Stimulated activated CD4-positive, alpha-beta T cell treated with anti-CD3 and anti-CD28 coated beads, TNF-alpha, amount 100 ng/mL, for 24 hours (primary cell): ENCODE measurements around the gene TSR1.
A peak's percentile ranks its signal among the peaks of the same experiment; 100 is the strongest.
"Not testable (repeated sequence)": the region's sequence is repeated elsewhere in the genome, so short reads cannot be mapped to it uniquely, and the experiment has no call there.

Source experiments
- DNase-seq, 3 experiments: peaks; one replicate each; pipeline ENCODE4 v3.0.0-alpha.2; 2020; ENCODE audit warnings: low read depth in 3 of 3

Gene TSR1

DNA sequence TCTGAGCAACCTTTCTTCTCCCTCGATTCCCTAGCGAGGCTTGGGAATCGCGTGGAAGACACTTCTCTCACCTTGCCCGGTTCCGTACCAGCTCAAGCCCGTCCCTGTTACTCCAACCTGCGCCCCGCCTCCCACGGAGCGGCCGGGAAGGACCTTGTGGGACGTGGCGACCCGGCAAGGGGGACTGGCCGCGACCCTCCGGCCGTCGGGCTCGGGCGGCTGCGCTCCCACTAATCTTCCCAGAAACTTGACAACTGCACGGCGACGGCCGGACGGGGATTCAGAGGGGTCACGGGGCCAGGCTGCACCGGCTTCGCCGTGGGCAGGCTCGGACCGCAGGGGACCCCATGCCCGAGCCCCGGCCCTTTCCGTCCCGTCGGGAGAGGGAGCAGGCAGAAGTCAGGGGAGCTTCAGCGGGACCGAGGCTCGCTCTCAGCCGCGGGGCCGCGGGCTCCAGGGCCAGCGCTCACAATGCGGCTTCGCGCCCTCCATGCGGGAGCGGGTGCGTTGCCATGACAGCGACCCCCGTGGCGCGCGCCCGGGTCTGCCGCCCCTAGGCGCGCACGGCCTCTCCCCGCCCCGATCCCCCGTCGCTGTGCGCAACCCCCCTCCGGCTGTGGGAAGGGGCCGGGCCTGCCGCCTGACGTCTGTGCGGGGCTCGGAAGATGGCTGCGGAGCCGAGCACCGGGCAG is 741 bp upstream of the TSR1 start, which contains the start of gene SGSM2:
SGSM2 (plus strand) TSS at position 650 of the 692 bp plus-strand sequence. CDS start 188 bp downstream, outside the sequence.
- peak in 2 of 3 experiments; percentile 54 to 63 for DNase-seq

- DNase-seq: no peak
These were observed 487 bp downstream of the TSR1 start for GRCh38 chr17:2335726-2336214.

DNA sequence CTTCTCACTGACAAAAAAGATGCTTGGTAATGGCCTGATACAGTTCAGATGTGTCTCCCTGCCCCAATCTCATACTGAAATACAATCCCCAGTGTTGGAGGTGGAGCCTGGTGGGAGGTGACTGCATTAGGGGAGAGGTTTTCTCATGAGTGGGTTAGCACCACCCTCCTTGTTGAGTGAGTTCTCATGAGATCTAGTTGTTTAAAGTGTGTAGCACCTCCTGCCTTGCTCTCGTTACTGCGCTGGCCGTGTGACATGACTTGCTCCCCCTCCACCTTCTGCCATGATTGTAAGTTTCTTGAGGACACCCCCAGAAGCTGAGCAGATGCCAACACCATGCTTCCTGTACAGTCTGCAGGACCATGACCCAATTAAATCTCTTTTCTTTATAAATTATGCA is 5.0 kb downstream of the TSR1 start:
- no peak for DNase-seq

GRCh38 chr17:2323629-2324314 is 12.5 kb downstream of the TSR1 start:
- DNase-seq: no peak

- DNase-seq: no peak
These were observed 14.9 kb downstream of the TSR1 start for GRCh38 chr17:2321399-2321798.

DNA sequence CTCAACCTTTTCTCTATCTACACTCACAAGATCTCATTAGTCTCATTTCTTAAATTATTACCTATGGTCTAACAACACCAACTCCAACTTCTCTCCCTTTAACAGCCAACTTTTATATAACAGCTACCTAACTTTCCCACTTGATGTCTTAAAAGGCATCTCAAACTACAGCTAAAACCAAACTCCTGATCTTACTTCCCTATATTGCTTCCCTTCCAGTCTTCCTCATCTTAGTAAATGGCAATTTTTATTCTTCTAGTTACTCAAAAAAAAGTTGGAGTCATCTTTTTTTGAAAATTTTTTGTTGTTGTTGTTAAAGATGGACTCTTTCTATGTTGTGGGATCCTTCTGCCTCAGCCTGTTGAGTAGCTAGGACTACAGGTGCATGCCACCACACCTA is 17.2 kb downstream of the TSR1 start:
- DNase-seq: no peak

GRCh38 chr17:2317796-2318195 is 18.5 kb downstream of the TSR1 start:
- no peak for DNase-seq

DNA sequence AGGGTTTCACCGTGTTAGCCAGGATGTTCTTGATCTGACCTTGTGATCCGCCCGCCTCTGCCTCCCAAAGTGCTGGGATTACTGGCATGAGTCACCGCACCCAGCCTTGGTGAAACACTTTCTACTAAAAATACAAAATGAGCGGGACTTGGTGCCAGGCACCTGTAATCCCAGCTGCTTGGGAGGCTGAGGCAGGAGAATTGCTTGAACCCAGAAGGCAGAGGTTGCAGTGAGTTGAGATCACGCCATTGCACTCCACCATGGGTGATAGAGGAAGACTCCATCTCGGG is 19.4 kb downstream of the TSR1 start:
- DNase-seq: not testable (repeated sequence)

DNA sequence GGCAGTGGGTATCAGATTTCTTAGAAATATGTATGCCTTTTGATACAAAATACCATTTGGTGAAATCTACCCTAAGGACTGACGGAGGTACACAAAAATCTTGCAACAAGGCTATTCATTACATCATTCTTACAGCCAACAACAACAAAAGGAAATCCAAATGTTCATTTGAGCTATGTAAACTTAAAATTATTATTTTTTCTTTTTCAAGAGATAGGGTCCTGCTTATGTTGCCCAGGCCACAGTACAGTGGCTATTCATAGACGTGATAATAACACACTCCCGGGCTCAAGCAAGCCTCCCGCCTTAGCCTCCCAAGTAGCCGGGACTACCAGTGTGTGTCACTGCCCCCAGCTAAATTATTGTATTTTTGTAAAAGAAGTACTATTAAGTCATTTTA is 23.5 kb downstream of the TSR1 start:
- DNase-seq: no peak

- no peak for DNase-seq
These were observed 26.7 kb downstream of the TSR1 start for GRCh38 chr17:2309338-2310154.

- no peak for DNase-seq
These were observed 31.3 kb downstream of the TSR1 start for GRCh38 chr17:2304931-2305330.

DNA sequence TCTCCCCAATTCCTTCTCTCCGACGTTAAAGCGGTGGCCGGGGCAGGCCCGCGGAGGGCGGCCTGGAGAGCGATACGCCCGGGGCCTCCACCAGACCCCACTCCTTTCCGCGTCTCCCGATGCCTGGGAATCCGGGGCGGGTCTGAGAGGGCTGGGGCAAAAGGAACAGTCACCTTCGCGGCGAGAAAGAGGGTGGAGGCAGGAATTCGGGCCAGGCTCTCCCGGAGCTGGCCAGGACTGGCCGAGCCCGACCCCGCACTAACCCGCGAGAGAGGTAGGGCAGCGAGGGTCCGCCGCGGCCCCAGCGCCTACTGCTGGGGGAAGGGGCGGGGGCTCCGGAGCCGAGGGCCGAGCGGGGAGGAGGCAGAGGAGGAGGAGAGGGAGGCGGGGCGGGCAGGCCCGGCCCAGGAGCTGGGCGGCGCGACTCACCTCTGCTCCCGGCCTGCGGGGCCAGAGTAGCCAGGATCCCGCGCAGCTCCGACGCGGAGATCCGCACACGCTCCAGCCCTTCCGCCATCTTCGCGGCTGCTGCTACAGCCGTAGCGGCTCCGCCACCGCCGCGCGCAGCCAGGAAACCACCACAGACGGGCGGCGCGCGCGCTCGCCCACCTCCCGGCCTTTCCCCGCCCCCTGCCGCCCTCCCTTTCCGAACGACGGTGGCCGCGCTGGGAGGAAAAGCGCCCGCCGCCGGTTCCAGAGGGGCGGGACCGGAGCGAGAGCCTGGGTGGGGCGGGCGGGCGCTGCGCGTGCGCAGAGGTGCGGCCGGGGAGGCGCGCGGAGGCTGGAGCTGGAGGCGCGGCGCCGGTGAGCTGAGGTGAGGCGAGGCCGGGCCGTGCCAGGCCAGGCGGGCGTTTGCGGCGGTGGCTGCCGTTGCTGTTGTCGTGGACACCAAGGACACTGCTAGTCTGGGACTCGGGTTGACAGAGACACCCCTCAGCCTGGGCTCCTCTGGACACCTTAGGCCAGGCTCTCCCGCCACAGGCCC is 32.8 kb downstream of the TSR1 start, which contains the start of the genes SMG6 and SRR:
SMG6 (minus strand) TSS at position 582 of the 985 bp plus-strand sequence; CDS start at position 517, 65 bp downstream.
SRR (plus strand) TSS at position 747 of the 985 bp plus-strand sequence. CDS start 11,611 bp downstream, outside the sequence.
- DNase-seq: peak; percentile 86 to 93 (median 88)

GRCh38 chr17:2302778-2303203 is 33.5 kb downstream of the TSR1 start:
- peak in 1 of 3 experiments; percentile 10 for DNase-seq

DNA sequence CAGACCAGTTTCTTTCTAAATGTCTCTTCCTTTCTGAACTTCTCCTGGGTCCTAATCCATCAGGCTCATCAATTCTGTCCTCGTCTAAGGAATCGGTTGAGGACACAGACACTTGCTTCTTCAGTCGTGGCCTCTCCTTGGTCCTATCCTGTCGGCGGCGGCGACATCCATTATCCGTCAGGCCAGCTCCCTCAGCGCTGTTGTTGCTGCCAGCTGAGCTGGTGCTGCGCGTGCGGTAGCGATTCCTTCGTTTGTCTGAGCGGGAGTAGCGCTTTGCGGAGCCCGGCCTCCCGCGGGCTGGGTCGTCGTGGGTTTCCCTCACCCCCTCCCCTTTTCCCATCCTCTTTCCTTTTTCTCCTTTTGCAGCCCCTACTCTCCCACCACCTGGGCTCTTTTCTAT is 36.5 kb downstream of the TSR1 start:
- no peak for DNase-seq

- no peak for DNase-seq
These were observed 37.1 kb downstream of the TSR1 start for GRCh38 chr17:2299136-2299535.

DNA sequence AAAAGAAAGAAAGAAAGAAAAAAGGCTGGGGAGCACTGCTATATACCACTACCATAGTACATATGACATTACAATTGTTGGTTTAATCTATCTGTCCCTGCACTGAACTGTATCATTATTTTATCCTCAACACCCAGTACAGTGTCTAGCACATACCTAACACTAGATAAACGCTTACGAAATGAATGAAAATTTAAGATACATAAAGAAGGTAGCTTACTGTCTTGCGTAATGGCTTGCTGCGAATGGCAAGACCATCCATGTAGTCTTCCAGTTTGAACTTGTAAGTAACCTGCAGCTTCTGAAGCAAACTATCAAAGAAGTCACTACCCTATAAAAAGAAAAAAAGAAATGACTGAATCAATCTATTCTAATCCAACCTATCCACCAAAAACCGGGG is 39.2 kb downstream of the TSR1 start:
- no peak for DNase-seq

- DNase-seq: no peak
These were observed 40.7 kb downstream of the TSR1 start for GRCh38 chr17:2295575-2295974.

- no peak for DNase-seq
These were observed 44.2 kb downstream of the TSR1 start for GRCh38 chr17:2292100-2292499.

- no peak for DNase-seq
These were observed 46.3 kb downstream of the TSR1 start for GRCh38 chr17:2289878-2290478.

- no peak for DNase-seq
These were observed 53.0 kb downstream of the TSR1 start for GRCh38 chr17:2283302-2283701.
